A673 (cell line): ENCODE data around the gene RFC2. TPM values are rescaled to one million over a fixed set of nuclear protein-coding genes. Genes with fewer than 3 reads are reported as not detected.

ENCODE experiments used
- BruUV-seq: library from RNA; stranded (reverse); fragments of 400-500 nt; replicated peaks from 2 replicates; lab custom pipeline; 2021; lab: Mats Ljungman, UMichigan
- CTCF ChIA-PET: fragments of 300-600 bp; sonication (Branson Sonifier 250); formaldehyde crosslinking; loops from one replicate; lab custom pipeline; 2022; ENCODE audit warnings: antibody characterized with exemption; lab: Charles Lee
- POLR2A ChIA-PET: fragments of 300-600 bp; sonication (Branson Sonifier 250); formaldehyde crosslinking; loops from one replicate; lab custom pipeline; 2022; ENCODE audit warnings: antibody characterized with exemption; ENCODE audit not compliant: low non-redundant PET; lab: Charles Lee
- DNase-seq: peaks from one replicate; pipeline ENCODE4 v3.0.0-alpha.2; 2015; ENCODE audit warnings: low spot score
- H3K27ac ChIP-seq: fragments of 200-600 bp; sonication (generic); 2 replicates; pipeline ENCODE4 v1.5.1; 2016; ENCODE audit warnings: mixed run types, low read depth, mild to moderate bottlenecking, mixed read lengths, antibody characterized with exemption, low read length; ENCODE audit not compliant: poor library complexity, severe bottlenecking
- H3K27me3 ChIP-seq: fragments of 200-600 bp; sonication (generic); replicated peaks from 2 replicates; pipeline ENCODE4 v1.6.1; 2017; ENCODE audit warnings: mixed run types, low read depth, mild to moderate bottlenecking, mixed read lengths, antibody characterized with exemption, low read length; ENCODE audit not compliant: insufficient read depth, poor library complexity
- H3K36me3 ChIP-seq: fragments of 200-600 bp; sonication (generic); 2 replicates; pipeline ENCODE4 v1.6.1; 2016; ENCODE audit warnings: mixed run types, mild to moderate bottlenecking, mixed read lengths, antibody characterized with exemption, low read length; ENCODE audit not compliant: insufficient read depth, poor library complexity, severe bottlenecking
- H3K4me1 ChIP-seq: fragments of 200-600 bp; sonication (generic); 2 replicates; pipeline ENCODE4 v1.6.1; 2017; ENCODE audit warnings: mixed run types, mild to moderate bottlenecking, mixed read lengths, antibody characterized with exemption, low read length; ENCODE audit not compliant: insufficient read depth, poor library complexity, severe bottlenecking
- H3K4me3 ChIP-seq: fragments of 200-600 bp; sonication (generic); 2 replicates; pipeline ENCODE4 v1.5.1; 2016; ENCODE audit warnings: low read depth, mixed run types, mild to moderate bottlenecking, mixed read lengths, low read length; ENCODE audit not compliant: poor library complexity, severe bottlenecking
- H3K9me3 ChIP-seq: fragments of 200-600 bp; sonication (generic); 2 replicates; pipeline ENCODE4 v1.6.1; 2016; ENCODE audit warnings: mixed run types, low read depth, mild to moderate bottlenecking, mixed read lengths, antibody characterized with exemption, low read length; ENCODE audit not compliant: poor library complexity, severe bottlenecking
- EZH2 ChIP-seq: fragments of 200-600 bp; sonication (generic); IDR thresholded peaks from 2 replicates; pipeline ENCODE4 v1.6.1; 2017; ENCODE audit warnings: borderline replicate concordance, low read depth, mild to moderate bottlenecking, mixed read lengths, antibody characterized with exemption, low read length; ENCODE audit not compliant: poor library complexity, severe bottlenecking
- intact Hi-C: fragments of 100-400 bp; cut with micrococcal nuclease; formaldehyde crosslinking; loops from one replicate; pipeline ENCODE4 v1.10.0; 2022; ENCODE audit not compliant: unreplicated experiment
- total RNA-seq: library from RNA; stranded (reverse); gene quantifications from 2 replicates; pipeline ENCODE4 v1.2.3, GENCODE V29; 2021
- TF ChIP-seq, protein P1 (sequence below): fragments of 300-800, 200-600 bp; sonication (generic); conservative IDR thresholded peaks from 2 replicates; pipeline ENCODE4 v1.5.1; 2017; ENCODE audit warnings: low read depth, mild to moderate bottlenecking, antibody characterized with exemption, low read length, moderate library complexity, mixed read lengths

Gene RFC2
- total RNA-seq, 1 experiment from 2014 or later: 125 TPM

DNA sequence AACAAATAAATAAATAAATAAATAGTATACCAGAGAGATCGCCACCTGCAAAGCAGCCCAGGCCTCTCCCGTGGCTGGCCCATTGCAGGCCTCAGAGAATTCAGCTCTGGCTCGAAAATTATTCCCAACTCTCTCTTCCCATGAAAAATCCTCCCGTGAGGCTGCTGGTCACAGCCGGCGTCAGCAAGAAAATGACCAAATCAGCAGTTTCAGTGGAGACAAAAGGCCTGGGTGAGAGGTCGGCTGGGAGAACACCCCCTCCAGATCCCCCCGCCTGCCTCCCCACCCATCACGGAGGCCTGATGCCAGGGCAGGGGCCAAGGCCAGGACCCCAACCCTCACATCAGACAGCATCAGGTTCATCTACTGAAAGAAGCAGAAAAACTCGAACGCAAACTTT, 31.9 kb upstream of the RFC2 start:
- Histone ChIP-seq H3K36me3 (no peaks in the 10 kb centered on the region), H3K27me3 (no peaks in the 10 kb centered on the region), H3K4me1 (peaks cover 24% of the 10 kb centered on the region), H3K4me3 (no peak overlapping the region), H3K9me3 (no peaks in the 10 kb centered on the region), H3K27ac (no peak overlapping the region)
- CTCF ChIA-PET: no interaction called here
- no peak for DNase-seq
- TF ChIP-seq, protein P1, sequence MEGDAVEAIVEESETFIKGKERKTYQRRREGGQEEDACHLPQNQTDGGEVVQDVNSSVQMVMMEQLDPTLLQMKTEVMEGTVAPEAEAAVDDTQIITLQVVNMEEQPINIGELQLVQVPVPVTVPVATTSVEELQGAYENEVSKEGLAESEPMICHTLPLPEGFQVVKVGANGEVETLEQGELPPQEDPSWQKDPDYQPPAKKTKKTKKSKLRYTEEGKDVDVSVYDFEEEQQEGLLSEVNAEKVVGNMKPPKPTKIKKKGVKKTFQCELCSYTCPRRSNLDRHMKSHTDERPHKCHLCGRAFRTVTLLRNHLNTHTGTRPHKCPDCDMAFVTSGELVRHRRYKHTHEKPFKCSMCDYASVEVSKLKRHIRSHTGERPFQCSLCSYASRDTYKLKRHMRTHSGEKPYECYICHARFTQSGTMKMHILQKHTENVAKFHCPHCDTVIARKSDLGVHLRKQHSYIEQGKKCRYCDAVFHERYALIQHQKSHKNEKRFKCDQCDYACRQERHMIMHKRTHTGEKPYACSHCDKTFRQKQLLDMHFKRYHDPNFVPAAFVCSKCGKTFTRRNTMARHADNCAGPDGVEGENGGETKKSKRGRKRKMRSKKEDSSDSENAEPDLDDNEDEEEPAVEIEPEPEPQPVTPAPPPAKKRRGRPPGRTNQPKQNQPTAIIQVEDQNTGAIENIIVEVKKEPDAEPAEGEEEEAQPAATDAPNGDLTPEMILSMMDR: no peak
- TF ChIP-seq EZH2: no peak
- no TSS peak for BruUV-seq
- POLR2A ChIA-PET: interaction anchor here (0.6 kb wide), 1 partner anchor 15 kb away, joined by 11 read pairs; no protein-coding TSS in a partner anchor
- intact Hi-C loops: no loop called here

DNA sequence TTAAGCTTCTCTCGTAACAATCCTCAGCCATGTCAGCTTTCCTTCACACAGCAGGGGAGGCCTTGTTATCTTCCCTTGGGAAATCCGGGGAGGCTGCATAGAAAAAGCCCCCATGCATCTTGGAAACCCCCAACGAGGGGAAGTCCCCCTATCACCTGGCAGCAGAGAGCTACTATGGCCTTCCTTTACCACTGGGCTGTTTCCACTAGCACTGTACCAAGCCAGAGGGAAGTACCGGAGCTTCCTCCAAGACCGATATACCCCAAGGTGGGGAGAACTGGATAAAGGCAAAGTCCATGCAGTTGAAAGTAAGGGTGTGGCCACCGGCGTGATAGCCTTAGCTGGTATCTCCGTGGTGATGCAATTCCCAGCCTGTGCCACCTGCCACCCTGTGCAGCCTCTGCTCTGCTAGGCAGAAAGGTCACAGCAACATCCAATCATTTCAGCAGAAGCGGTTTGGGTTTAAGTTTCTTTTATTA, 30.6 kb upstream of the RFC2 start:
- ChIA-PET POLR2A (no interaction called here), CTCF (interaction anchor here (1.9 kb wide), 1 partner anchor 10 kb away, joined by 6 read pairs; no protein-coding TSS in a partner anchor)
- Histone ChIP-seq H3K27ac (no peak overlapping the region), H3K9me3 (no peaks in the 10 kb centered on the region), H3K27me3 (no peaks in the 10 kb centered on the region), H3K4me1 (peaks cover 23% of the 10 kb centered on the region), H3K36me3 (no peaks in the 10 kb centered on the region), H3K4me3 (no peak overlapping the region)
- no TSS peak for BruUV-seq
- TF ChIP-seq EZH2: no peak
- TF ChIP-seq, protein P1: no peak
- no peak for DNase-seq
- intact Hi-C loops: no loop called here

DNA sequence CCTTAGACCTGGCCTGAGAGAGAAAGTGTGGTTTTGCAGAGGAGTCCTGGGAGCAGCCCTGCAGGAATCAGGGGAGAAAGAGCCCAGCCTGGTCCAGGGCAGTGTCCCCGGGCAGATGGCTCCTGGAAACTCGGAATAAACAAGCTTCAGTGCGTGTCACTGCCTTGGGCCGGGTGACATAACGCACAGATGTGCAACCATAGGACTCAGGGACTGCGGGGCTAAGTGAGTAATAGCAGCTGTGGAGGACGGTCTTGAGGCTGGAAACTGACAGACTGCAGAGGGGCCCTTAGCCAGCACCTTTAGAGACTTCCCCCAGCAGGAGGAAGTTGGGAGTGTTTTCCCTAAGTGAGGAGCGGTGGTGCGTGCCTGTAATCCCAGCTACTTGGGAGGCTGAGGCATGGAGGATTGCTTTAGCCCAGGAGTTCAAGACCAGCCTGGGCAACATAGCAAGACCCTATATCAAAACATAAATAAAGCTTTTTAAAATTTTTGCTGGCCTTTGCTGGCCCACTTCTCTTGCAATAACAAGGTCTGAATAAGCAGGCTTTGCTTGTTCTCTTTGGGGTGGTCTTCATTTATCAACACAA, 29.8 kb upstream of the RFC2 start:
- H3K9me3 ChIP-seq: no peaks in the 10 kb centered on the region
- H3K27ac ChIP-seq: no peak overlapping the region
- intact Hi-C loops: no loop called here
- no peaks in the 10 kb centered on the region for H3K27me3 ChIP-seq
- ChIA-PET POLR2A (no interaction called here), CTCF (interaction anchor here (1.9 kb wide), 1 partner anchor 9 kb away, joined by 6 read pairs; no protein-coding TSS in a partner anchor)
- H3K4me3 ChIP-seq: no peak overlapping the region
- no peak for DNase-seq
- H3K4me1 ChIP-seq: peaks cover 29% of the 10 kb centered on the region
- BruUV-seq: no TSS peak
- TF ChIP-seq, protein P1: no peak
- no peak for TF ChIP-seq EZH2
- no peaks in the 10 kb centered on the region for H3K36me3 ChIP-seq
